ENCODE measurements around the gene SYNJ1. TPM values are rescaled to one million over a fixed set of nuclear protein-coding genes. Genes with fewer than 3 reads are reported as not detected.

Gene SYNJ1
- total RNA-seq, 1 donor from 2014 or later, result 15.5 TPM

DNA sequence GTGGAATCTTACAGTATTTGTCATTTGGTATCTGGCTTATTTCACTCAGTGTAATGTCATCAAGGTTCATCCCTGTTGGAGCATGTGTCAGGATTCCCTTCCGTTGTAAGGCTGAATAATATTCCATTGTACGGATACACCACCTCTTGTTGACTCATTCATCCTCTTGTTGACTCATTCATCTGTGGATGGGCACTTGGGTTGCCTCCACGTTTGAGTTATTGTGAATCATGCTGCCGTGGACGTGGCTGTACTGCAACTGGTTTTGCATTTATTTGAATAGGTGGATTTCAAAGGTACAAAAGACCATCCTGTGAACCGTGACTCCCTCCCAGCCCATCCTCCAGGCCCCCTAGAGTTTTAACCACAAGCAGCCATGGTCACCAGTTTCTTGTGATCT, 130.6 kb downstream of the SYNJ1 start:
- Mint-ChIP-seq H3K4me3 (ENCODE audit: unreplicated experiment) (no peak overlapping the region), H3K4me1 (ENCODE audit: unreplicated experiment) (no peaks in the 10 kb centered on the region), H3K27me3 (ENCODE audit: unreplicated experiment) (no peaks in the 10 kb centered on the region), H3K36me3 (ENCODE audit: unreplicated experiment) (peaks cover 5% of the 10 kb centered on the region), H3K9me3 (ENCODE audit: unreplicated experiment) (no peaks in the 10 kb centered on the region), H3K27ac (ENCODE audit: unreplicated experiment) (no peak overlapping the region)
- no peak for DNase-seq (ENCODE audit: extremely low spot score, unreplicated experiment)
- no peak for TF ChIP-seq CTCF (IDR thresholded peaks at IDR 0.05)

DNA sequence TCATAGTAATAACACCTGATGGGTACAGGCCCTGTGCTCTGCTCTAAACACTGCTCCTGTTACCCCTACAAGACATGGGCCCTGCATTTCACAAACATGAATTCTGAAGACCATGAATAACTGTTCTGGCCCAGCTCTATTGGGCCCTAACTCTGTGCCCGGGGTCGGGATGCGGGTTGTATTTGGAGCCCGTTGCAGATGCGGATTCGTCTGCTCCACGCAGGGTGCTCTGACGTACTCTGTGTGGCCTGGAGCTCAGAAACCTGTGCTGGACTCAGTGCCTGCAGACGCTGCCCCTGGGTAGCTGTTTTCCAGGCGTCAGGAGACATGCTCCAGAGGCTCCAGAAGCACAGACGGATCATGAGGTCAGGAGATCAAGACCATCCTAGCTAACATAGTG, 132.4 kb downstream of the SYNJ1 start:
- DNase-seq (ENCODE audit: extremely low spot score, unreplicated experiment), result no peak
- Mint-ChIP-seq H3K27me3 (ENCODE audit: unreplicated experiment) (no peaks in the 10 kb centered on the region), H3K27ac (ENCODE audit: unreplicated experiment) (no peak overlapping the region), H3K4me1 (ENCODE audit: unreplicated experiment) (no peaks in the 10 kb centered on the region), H3K36me3 (ENCODE audit: unreplicated experiment) (peaks cover 5% of the 10 kb centered on the region), H3K4me3 (ENCODE audit: unreplicated experiment) (no peak overlapping the region), H3K9me3 (ENCODE audit: unreplicated experiment) (no peaks in the 10 kb centered on the region)
- no peak for TF ChIP-seq CTCF (IDR thresholded peaks at IDR 0.05)

- Mint-ChIP-seq H3K27me3 (ENCODE audit: unreplicated experiment) (no peaks in the 10 kb centered on the region), H3K9me3 (ENCODE audit: unreplicated experiment) (no peaks in the 10 kb centered on the region), H3K4me3 (ENCODE audit: unreplicated experiment) (no peak overlapping the region), H3K36me3 (ENCODE audit: unreplicated experiment) (no peaks in the 10 kb centered on the region), H3K4me1 (ENCODE audit: unreplicated experiment) (no peaks in the 10 kb centered on the region), H3K27ac (ENCODE audit: unreplicated experiment) (no peak overlapping the region)
- DNase-seq (ENCODE audit: extremely low spot score, unreplicated experiment), result no peak
- TF ChIP-seq CTCF (IDR thresholded peaks at IDR 0.05), result no peak
Observed at GRCh38 chr21:32593690-32594089, 134.1 kb downstream of the SYNJ1 start.

- no peaks in the 10 kb centered on the region for H3K36me3 Mint-ChIP-seq (ENCODE audit: unreplicated experiment)
- H3K27me3 Mint-ChIP-seq (ENCODE audit: unreplicated experiment), result no peaks in the 10 kb centered on the region
- no peak for DNase-seq (ENCODE audit: extremely low spot score, unreplicated experiment)
- no peaks in the 10 kb centered on the region for H3K4me1 Mint-ChIP-seq (ENCODE audit: unreplicated experiment)
- no peak for TF ChIP-seq CTCF (IDR thresholded peaks at IDR 0.05)
- no peak overlapping the region for H3K4me3 Mint-ChIP-seq (ENCODE audit: unreplicated experiment)
- H3K9me3 Mint-ChIP-seq (ENCODE audit: unreplicated experiment), result no peaks in the 10 kb centered on the region
- no peak overlapping the region for H3K27ac Mint-ChIP-seq (ENCODE audit: unreplicated experiment)
Observed at GRCh38 chr21:32592929-32593502, 134.8 kb downstream of the SYNJ1 start.

- Mint-ChIP-seq H3K4me1 (ENCODE audit: unreplicated experiment) (no peaks in the 10 kb centered on the region), H3K27me3 (ENCODE audit: unreplicated experiment) (no peaks in the 10 kb centered on the region), H3K36me3 (ENCODE audit: unreplicated experiment) (no peaks in the 10 kb centered on the region), H3K4me3 (ENCODE audit: unreplicated experiment) (no peak overlapping the region), H3K27ac (ENCODE audit: unreplicated experiment) (no peak overlapping the region), H3K9me3 (ENCODE audit: unreplicated experiment) (no peaks in the 10 kb centered on the region)
- no peak for DNase-seq (ENCODE audit: extremely low spot score, unreplicated experiment)
- TF ChIP-seq CTCF (IDR thresholded peaks at IDR 0.05), result no peak
Observed at GRCh38 chr21:32590130-32590529, 137.7 kb downstream of the SYNJ1 start.
